ENCODE measurements around the gene TAPT1.

GRCh38 chr4:16259241-16259888 is 33.1 kb upstream of the TAPT1 start:
- TF ChIP-seq BHLHE40 (IDR thresholded peaks at IDR 0.05; ENCODE audit: borderline replicate concordance) (no peak), TARDBP (IDR thresholded peaks at IDR 0.05) (no peak), LEF1 (IDR thresholded peaks at IDR 0.05; ENCODE audit: borderline replicate concordance) (no peak), FOXM1 (IDR thresholded peaks at IDR 0.05; ENCODE audit: borderline replicate concordance) (no peak), FOXK2 (IDR thresholded peaks at IDR 0.05) (no peak), ELF4 (IDR thresholded peaks at IDR 0.05) (no peak), FOXA1 (IDR thresholded peaks at IDR 0.05) (no peak), SP1 (IDR thresholded peaks at IDR 0.05) (no peak), NFRKB (IDR thresholded peaks at IDR 0.05) (no peak), CTBP1 (IDR thresholded peaks at IDR 0.05; ENCODE audit: borderline replicate concordance) (no peak), SUZ12 (IDR thresholded peaks at IDR 0.05) (no peak), HDGF (IDR thresholded peaks at IDR 0.05; ENCODE audit: borderline replicate concordance) (no peak), ARNT (IDR thresholded peaks at IDR 0.05) (no peak)

All from HEK293T (cell line).